DND-41 (cell line): Measurements from ENCODE around the gene PTPRG.

ENCODE experiments used
- ATAC-seq: fragments of 200-7000 bp; cut with Tn5 transposase; 3 replicates; pipeline ENCODE4 v1.9.1; 2021; ENCODE audit warnings: low read depth; ENCODE audit not compliant: insufficient read depth
- DNase-seq: peaks from one replicate; pipeline ENCODE4 v3.0.0-alpha.2; 2020
- H2AFZ ChIP-seq: 2 replicates; pipeline ENCODE4 v1.6.0; 2012; ENCODE audit warnings: low read depth, low read length
- H3K27ac ChIP-seq: 2 replicates; pipeline ENCODE4 v1.5.1; 2012; ENCODE audit warnings: low read length, inconsistent platforms
- H3K27me3 ChIP-seq: fragments of 200-600 bp; sonication (generic); 2 replicates; pipeline ENCODE4 v1.6.0; 2012; ENCODE audit warnings: low read length, mild to moderate bottlenecking, inconsistent platforms; ENCODE audit not compliant: insufficient read depth, poor library complexity
- H3K36me3 ChIP-seq: 2 replicates; pipeline ENCODE4 v1.5.1; 2012; ENCODE audit warnings: low read length, inconsistent platforms; ENCODE audit not compliant: insufficient read depth
- H3K4me1 ChIP-seq: 2 replicates; pipeline ENCODE4 v1.5.1; 2012; ENCODE audit warnings: mild to moderate bottlenecking, low read length; ENCODE audit not compliant: insufficient read depth
- H3K4me2 ChIP-seq: 2 replicates; pipeline ENCODE4 v1.6.0; 2012; ENCODE audit warnings: mild to moderate bottlenecking, moderate library complexity, low read length, inconsistent platforms; ENCODE audit not compliant: insufficient read depth
- H3K4me3 ChIP-seq, 2 experiments: fragments of 200-600 bp in 1 of 2; shearing (Covaris generic) in 1 of 2; 2 replicates each; pipeline ENCODE4 v1.5.1; 2012 to 2016; ENCODE audit warnings: inconsistent platforms in 2 of 2, low read length in 2 of 2, mild to moderate bottlenecking in 2 of 2, low read depth in 1 of 2, moderate library complexity in 1 of 2
- H3K79me2 ChIP-seq: 2 replicates; pipeline ENCODE4 v1.6.0; 2012; ENCODE audit warnings: low read length, inconsistent platforms; ENCODE audit not compliant: insufficient read depth
- H3K9ac ChIP-seq: 2 replicates; pipeline ENCODE4 v1.6.0; 2012; ENCODE audit warnings: low read depth, mild to moderate bottlenecking, inconsistent platforms, low read length, moderate library complexity
- H3K9me3 ChIP-seq: 2 replicates; pipeline ENCODE4 v1.5.1; 2012; ENCODE audit warnings: low read length, moderate library complexity, mild to moderate bottlenecking, inconsistent platforms; ENCODE audit not compliant: insufficient read depth, severe bottlenecking
- H4K20me1 ChIP-seq: 2 replicates; pipeline ENCODE4 v1.6.0; 2012; ENCODE audit warnings: low read length; ENCODE audit not compliant: insufficient read depth
- EZH2 ChIP-seq: IDR thresholded peaks from 3 replicates; pipeline ENCODE4 v1.6.1; 2012; ENCODE audit warnings: borderline replicate concordance, low read depth, mild to moderate bottlenecking, moderate library complexity, low read length, inconsistent platforms; ENCODE audit not compliant: severe bottlenecking
- TF ChIP-seq, protein P1 (sequence below): IDR thresholded peaks from 2 replicates; pipeline ENCODE4 v1.5.1; 2012; ENCODE audit warnings: borderline replicate concordance, low read length, moderate library complexity, mild to moderate bottlenecking; ENCODE audit not compliant: poor library complexity, severe bottlenecking; ENCODE audit errors: extremely low read depth

Gene PTPRG

DNA sequence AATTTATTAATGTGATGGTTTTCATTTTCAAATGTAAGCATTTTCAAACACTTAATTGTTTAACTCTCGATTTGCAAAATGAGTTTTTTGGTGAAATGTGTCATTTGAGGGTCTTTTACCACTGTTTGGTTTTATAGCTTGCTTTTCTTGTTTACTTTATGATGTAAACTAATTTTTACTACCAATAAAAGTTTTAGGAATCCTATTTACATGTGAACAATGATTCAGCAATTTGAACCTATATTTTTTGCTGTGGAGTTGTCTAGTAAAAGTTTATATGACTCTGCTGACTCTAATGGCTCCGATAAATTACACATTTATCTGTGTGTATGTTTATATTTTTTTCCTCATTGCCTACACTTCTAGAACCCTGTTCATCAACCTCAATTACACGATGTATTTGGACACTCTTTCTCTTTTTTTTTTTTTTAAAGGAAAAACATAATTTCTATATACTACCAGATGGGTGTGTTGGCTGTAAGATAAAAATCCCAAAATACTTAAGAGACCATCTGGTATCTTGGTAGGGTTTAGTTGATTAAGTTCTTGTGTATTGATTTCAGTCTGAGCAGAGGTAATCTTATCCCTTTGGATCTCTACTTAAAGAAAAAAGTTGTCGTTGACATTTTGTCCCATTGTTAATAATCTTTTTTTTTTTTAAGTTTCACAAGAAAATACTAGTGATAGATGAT, 89.5 kb downstream of the PTPRG start:
- no peak overlapping the region for H3K4me3 ChIP-seq
- no peak overlapping the region for H3K9ac ChIP-seq
- H3K4me2 ChIP-seq = no peak overlapping the region
- no peak for ATAC-seq
- no peak for DNase-seq
- no peaks in the 10 kb centered on the region for H4K20me1 ChIP-seq
- H3K27me3 ChIP-seq = no peaks in the 10 kb centered on the region
- no peaks in the 10 kb centered on the region for H3K4me1 ChIP-seq
- H3K9me3 ChIP-seq = no peaks in the 10 kb centered on the region
- no peak overlapping the region for H2AFZ ChIP-seq
- TF ChIP-seq EZH2 = no peak
- TF ChIP-seq, protein P1, sequence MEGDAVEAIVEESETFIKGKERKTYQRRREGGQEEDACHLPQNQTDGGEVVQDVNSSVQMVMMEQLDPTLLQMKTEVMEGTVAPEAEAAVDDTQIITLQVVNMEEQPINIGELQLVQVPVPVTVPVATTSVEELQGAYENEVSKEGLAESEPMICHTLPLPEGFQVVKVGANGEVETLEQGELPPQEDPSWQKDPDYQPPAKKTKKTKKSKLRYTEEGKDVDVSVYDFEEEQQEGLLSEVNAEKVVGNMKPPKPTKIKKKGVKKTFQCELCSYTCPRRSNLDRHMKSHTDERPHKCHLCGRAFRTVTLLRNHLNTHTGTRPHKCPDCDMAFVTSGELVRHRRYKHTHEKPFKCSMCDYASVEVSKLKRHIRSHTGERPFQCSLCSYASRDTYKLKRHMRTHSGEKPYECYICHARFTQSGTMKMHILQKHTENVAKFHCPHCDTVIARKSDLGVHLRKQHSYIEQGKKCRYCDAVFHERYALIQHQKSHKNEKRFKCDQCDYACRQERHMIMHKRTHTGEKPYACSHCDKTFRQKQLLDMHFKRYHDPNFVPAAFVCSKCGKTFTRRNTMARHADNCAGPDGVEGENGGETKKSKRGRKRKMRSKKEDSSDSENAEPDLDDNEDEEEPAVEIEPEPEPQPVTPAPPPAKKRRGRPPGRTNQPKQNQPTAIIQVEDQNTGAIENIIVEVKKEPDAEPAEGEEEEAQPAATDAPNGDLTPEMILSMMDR = no peak
- H3K79me2 ChIP-seq = no peaks in the 10 kb centered on the region
- no peak overlapping the region for H3K27ac ChIP-seq
- H3K36me3 ChIP-seq = no peaks in the 10 kb centered on the region

DNA sequence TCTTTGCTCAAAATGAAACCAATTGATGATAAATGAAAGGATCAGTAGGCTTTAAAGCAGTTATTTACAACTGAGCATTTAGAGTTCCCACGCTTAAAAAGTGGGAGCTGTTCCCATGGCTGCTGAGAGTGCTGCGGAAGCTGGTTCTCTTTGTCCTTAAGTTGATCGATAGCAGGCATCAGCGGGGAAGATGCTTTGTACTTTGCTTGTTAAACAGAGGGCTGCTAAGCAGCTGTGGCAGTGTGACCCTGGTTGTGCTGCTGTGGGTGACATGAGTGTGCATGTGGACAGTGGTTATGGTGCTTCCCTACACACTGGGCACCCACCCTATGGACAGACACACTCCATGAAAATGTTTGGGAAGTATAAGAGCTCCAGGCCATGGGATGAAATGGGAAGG, 96.3 kb downstream of the PTPRG start:
- H3K4me1 ChIP-seq = no peaks in the 10 kb centered on the region
- no peak for ATAC-seq
- H3K79me2 ChIP-seq = 0 out of 2 replicates have a peak, but pooled peaks cover 2% of the 10 kb centered on the region
- no peak overlapping the region for H2AFZ ChIP-seq
- H3K4me2 ChIP-seq = no peak overlapping the region
- no peak for DNase-seq
- no peak overlapping the region for H3K27ac ChIP-seq
- no peaks in the 10 kb centered on the region for H3K27me3 ChIP-seq
- no peak overlapping the region for H3K9ac ChIP-seq
- TF ChIP-seq, protein P1 = no peak
- no peak for TF ChIP-seq EZH2
- H3K9me3 ChIP-seq = no peaks in the 10 kb centered on the region
- no peak overlapping the region for H3K4me3 ChIP-seq
- no peaks in the 10 kb centered on the region for H3K36me3 ChIP-seq
- H4K20me1 ChIP-seq = no peaks in the 10 kb centered on the region

DNA sequence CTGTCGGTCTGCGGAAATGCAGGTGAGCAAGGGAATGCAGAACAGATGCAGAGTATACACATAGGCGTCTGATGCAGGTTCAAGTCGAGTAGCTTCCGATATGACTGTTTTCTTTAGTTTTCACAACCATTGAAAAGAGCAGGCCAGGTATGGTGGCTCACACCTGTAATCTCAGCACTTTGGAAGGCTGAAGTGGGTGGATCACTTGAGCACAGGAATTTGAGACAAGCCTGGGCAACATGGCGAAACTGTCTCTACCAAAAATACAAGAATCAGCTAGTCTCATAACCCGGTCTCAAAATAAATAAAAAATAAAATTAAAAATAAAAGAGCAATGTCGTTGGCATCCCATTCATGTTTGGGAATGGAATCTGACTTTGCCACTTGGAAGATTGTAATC, 101.5 kb downstream of the PTPRG start:
- H2AFZ ChIP-seq = no peak overlapping the region
- DNase-seq (no peak), ATAC-seq (no peak)
- H4K20me1 ChIP-seq = no peaks in the 10 kb centered on the region
- peaks cover 38% of the 10 kb centered on the region for H3K4me1 ChIP-seq
- no peak overlapping the region for H3K4me2 ChIP-seq
- H3K9ac ChIP-seq = no peak overlapping the region
- H3K9me3 ChIP-seq = no peaks in the 10 kb centered on the region
- no peaks in the 10 kb centered on the region for H3K27me3 ChIP-seq
- no peaks in the 10 kb centered on the region for H3K36me3 ChIP-seq
- no peak for TF ChIP-seq EZH2
- TF ChIP-seq, protein P1 = no peak
- no peak overlapping the region for H3K4me3 ChIP-seq
- no peak overlapping the region for H3K27ac ChIP-seq
- H3K79me2 ChIP-seq = 0 out of 2 replicates have a peak, but pooled peaks cover 3% of the 10 kb centered on the region
